ENCODE results near the gene ARID1B. TPM values are rescaled to one million over a fixed set of nuclear protein-coding genes. Genes with fewer than 3 reads are reported as not detected.

Gene ARID1B
- polyA plus RNA-seq, 4 donors, result 7.3 to 43.5 (median 17.0) TPM

DNA sequence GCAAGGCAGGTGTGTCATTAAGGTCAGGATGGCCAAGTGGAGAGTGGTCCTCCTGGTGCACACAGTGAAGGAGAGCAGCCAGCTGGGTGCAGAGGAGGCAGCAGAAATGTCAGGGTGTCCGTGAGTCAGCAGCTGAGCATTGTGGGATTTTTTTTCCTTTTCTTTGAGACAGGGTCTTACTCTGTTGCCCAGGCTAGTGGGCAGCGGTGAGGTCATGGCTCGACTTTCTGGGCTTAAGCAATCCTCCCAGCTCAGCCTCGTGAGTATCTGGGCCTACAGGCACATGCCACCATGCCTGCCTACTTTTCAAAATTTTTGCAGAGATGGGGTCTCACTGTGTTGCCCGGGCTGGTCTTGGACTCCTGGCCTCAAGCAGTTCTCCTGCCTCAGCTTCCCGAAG, 16.0 kb downstream of the ARID1B start:
- Histone ChIP-seq H3K27ac (ENCODE audit: low read depth in 1 of 3, low read length in 2 of 3) (no peak overlapping the region), H3K27me3 (ENCODE audit: control insufficient read depth in 3 of 3, insufficient read depth in 3 of 3, low read length in 3 of 3) (no peaks in the 10 kb centered on the region), H3K4me1 (ENCODE audit: control insufficient read depth in 3 of 3, insufficient read depth in 2 of 3, low read depth in 1 of 3, low read length in 2 of 3) (peaks cover 4 to 15% (median 12%) of the 10 kb centered on the region in 3 donors), H3K4me3 (ENCODE audit: low read depth in 1 of 3, low read length in 3 of 3) (no peak overlapping the region), H3K9me3 (ENCODE audit: control insufficient read depth in 2 of 2, insufficient read depth in 1 of 2, low read depth in 1 of 2, low read length in 1 of 2) (no peaks in the 10 kb centered on the region), H3K36me3 (ENCODE audit: control insufficient read depth in 3 of 3, insufficient read depth in 2 of 3, low read depth in 1 of 3, low read length in 3 of 3) (peaks cover 0 to 16% (median 0%) of the 10 kb centered on the region in 3 donors)
- FAIRE-seq (no peak), DNase-seq (no peak)
- WGBS, 3 donors, result 86 to 91% (median 90%) methylated on average over 6 of the region's 6 CpGs

DNA sequence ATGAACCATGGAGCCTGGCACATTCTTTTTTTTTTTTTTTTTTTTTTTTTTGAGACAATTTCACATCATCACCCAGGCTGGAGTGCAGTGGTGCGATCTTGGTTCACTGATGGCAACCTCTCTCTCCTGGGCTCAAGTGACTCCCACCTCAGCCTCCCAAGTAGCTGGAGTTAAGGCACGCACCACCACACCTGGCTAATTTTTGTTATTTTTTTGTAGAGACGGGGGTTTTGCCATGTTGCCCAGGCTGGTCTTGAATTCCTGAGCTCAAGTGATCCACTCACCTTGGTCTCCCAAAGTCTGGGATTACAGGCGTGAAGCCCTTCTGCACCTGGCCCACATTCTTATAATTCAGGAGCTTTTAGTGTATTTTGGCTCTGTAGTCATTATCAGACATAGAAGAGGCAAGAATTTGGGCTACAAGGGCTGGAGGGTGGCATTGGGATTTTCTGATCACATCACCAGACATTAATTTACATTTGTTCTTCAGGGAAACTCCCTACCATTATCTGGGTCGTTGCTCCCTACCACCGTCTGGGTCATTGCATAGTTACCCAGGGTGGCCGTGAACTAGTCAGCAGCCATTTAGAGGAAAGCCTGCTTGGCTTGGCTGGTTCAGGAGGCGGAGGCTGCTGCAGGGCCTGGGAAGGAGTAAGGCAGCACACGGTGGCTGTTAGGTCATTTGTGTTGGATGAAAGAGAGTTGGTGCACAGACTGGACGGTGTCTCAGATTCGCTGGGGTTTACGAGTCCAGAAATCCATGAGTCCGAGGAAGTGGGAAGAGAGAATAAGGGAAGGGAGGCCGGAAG, 17.6 kb downstream of the ARID1B start:
- FAIRE-seq (no peak), DNase-seq (no peak)
- Histone ChIP-seq H3K36me3 (ENCODE audit: control insufficient read depth in 3 of 3, insufficient read depth in 2 of 3, low read depth in 1 of 3, low read length in 3 of 3) (peaks cover 0 to 18% (median 0%) of the 10 kb centered on the region in 3 donors), H3K9me3 (ENCODE audit: control insufficient read depth in 2 of 2, insufficient read depth in 1 of 2, low read depth in 1 of 2, low read length in 1 of 2) (no peaks in the 10 kb centered on the region), H3K27me3 (ENCODE audit: control insufficient read depth in 3 of 3, insufficient read depth in 3 of 3, low read length in 3 of 3) (no peaks in the 10 kb centered on the region), H3K4me3 (ENCODE audit: low read depth in 1 of 3, low read length in 3 of 3) (no peak overlapping the region), H3K27ac (ENCODE audit: low read depth in 1 of 3, low read length in 2 of 3) (no peak overlapping the region), H3K4me1 (ENCODE audit: control insufficient read depth in 3 of 3, insufficient read depth in 2 of 3, low read depth in 1 of 3, low read length in 2 of 3) (peaks cover 4 to 12% (median 10%) of the 10 kb centered on the region in 3 donors)
- 69 to 74% (median 73%) methylated on average over 14 of the region's 14 CpGs for WGBS, 3 donors

DNA sequence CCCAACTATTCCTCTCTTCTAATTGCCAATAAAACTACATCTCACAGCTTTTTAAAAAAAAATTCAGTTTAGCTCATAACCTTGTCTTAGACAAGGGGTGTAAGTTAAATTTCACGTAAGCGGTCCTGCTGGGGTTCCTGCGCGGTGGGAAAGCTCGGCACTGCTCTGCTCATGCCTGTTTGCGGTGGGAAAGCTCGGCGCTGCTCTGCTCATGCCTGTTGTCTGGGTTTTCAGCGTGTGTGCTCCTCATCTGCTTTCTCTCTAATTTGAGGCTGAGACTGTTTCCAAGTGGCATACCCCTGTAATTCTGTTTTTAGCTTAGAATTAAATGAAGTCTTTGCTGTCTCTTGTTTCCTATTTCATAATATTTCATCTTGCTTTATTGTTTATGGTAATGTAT, 18.6 kb downstream of the ARID1B start:
- no peak for DNase-seq
- no peak overlapping the region for H3K4me3 ChIP-seq (ENCODE audit: low read depth in 1 of 3, low read length in 3 of 3)
- no peaks in the 10 kb centered on the region for H3K27me3 ChIP-seq (ENCODE audit: control insufficient read depth in 3 of 3, insufficient read depth in 3 of 3, low read length in 3 of 3)
- H3K36me3 ChIP-seq (ENCODE audit: control insufficient read depth in 3 of 3, insufficient read depth in 2 of 3, low read depth in 1 of 3, low read length in 3 of 3), result peaks cover 0 to 22% (median 0%) of the 10 kb centered on the region in 3 donors
- FAIRE-seq, result no peak
- H3K9me3 ChIP-seq (ENCODE audit: control insufficient read depth in 2 of 2, insufficient read depth in 1 of 2, low read depth in 1 of 2, low read length in 1 of 2), result no peaks in the 10 kb centered on the region
- WGBS, 3 donors, result 77 to 88% (median 78%) methylated on average over 9 of the region's 9 CpGs
- H3K27ac ChIP-seq (ENCODE audit: low read depth in 1 of 3, low read length in 2 of 3), result no peak overlapping the region
- peaks cover 2 to 12% (median 7%) of the 10 kb centered on the region in 3 donors for H3K4me1 ChIP-seq (ENCODE audit: control insufficient read depth in 3 of 3, insufficient read depth in 2 of 3, low read depth in 1 of 3, low read length in 2 of 3)

DNA sequence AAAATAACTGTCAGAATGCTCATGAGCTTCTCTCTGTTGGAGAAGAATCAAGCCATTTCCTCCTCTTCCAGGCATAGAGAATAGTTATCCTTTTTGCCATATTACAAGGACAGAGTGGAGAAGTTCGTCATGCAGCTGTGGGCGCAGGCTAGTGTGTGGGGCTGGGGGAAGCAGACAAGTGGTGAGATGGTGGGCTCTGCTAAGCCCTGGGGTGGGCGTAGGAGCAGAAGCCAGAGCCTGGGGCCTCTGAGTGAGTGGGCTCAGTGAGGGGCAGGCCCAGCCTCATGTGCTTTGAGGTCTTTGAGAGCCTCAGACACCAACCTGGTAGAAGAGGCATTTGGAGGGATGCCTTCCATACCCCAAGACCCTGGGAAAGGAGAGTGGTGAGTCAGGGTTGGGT, 19.4 kb downstream of the ARID1B start:
- no peak for FAIRE-seq
- H3K36me3 ChIP-seq (ENCODE audit: control insufficient read depth in 3 of 3, insufficient read depth in 2 of 3, low read depth in 1 of 3, low read length in 3 of 3), result peaks cover 0 to 22% (median 0%) of the 10 kb centered on the region in 3 donors
- no peaks in the 10 kb centered on the region for H3K27me3 ChIP-seq (ENCODE audit: control insufficient read depth in 3 of 3, insufficient read depth in 3 of 3, low read length in 3 of 3)
- no peak for DNase-seq
- peaks cover 0 to 4% (median 4%) of the 10 kb centered on the region in 3 donors for H3K4me1 ChIP-seq (ENCODE audit: control insufficient read depth in 3 of 3, insufficient read depth in 2 of 3, low read depth in 1 of 3, low read length in 2 of 3)
- no peak overlapping the region for H3K4me3 ChIP-seq (ENCODE audit: low read depth in 1 of 3, low read length in 3 of 3)
- 90 to 94% (median 90%) methylated on average over 3 of the region's 3 CpGs for WGBS, 3 donors
- H3K27ac ChIP-seq (ENCODE audit: low read depth in 1 of 3, low read length in 2 of 3), result no peak overlapping the region
- H3K9me3 ChIP-seq (ENCODE audit: control insufficient read depth in 2 of 2, insufficient read depth in 1 of 2, low read depth in 1 of 2, low read length in 1 of 2), result no peaks in the 10 kb centered on the region

DNA sequence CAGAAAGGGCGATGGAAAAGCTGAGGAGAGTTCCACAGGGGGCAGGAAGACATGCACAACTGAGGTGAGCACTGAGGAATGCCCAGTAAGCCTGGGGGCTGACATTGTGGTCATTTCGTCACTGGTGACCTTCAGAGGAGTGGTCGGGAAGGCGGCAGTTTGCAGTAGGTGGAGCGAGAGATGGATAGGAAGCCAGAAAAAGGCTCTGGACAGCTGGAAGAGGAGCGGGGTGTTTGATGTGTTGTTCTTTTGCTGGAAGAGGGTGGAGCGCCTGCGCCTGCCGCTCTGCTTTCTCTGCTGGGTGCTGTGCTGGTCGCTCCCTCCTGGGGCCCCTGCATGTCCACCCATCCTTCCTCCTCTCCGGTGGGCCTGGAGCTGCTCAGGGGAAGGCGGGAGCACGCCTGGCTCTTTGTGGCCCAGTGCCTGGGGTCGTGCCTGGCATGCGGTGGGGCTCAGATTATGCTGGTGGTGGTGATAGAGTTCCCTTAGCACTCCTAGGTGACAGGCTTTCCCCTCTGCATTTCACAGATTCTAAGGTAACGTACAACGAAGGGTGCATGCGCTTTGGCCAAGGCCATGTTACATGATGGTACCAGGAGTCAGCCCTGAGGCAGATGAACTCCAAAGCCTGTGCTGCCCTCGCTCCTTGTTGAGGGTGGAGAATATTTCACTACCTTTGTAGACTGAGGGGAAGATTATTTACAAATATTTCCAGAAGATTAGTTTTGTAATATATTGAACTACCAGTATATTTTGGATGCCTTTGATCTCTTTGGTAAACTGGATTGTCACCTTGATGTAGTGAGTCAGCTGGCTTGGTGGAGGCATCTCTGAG, 20.9 kb downstream of the ARID1B start:
- no peak for FAIRE-seq
- peaks cover 0 to 22% (median 0%) of the 10 kb centered on the region in 3 donors for H3K36me3 ChIP-seq (ENCODE audit: control insufficient read depth in 3 of 3, insufficient read depth in 2 of 3, low read depth in 1 of 3, low read length in 3 of 3)
- H3K27ac ChIP-seq (ENCODE audit: low read depth in 1 of 3, low read length in 2 of 3), result no peak overlapping the region
- H3K9me3 ChIP-seq (ENCODE audit: control insufficient read depth in 2 of 2, insufficient read depth in 1 of 2, low read depth in 1 of 2, low read length in 1 of 2), result no peaks in the 10 kb centered on the region
- WGBS, 3 donors, result 95 to 96% (median 95%) methylated on average over 19 of the region's 19 CpGs
- no peak for DNase-seq
- H3K4me1 ChIP-seq (ENCODE audit: control insufficient read depth in 3 of 3, insufficient read depth in 2 of 3, low read depth in 1 of 3, low read length in 2 of 3), result peaks cover 0 to 4% (median 3%) of the 10 kb centered on the region in 3 donors
- H3K4me3 ChIP-seq (ENCODE audit: low read depth in 1 of 3, low read length in 3 of 3), result no peak overlapping the region
- no peaks in the 10 kb centered on the region for H3K27me3 ChIP-seq (ENCODE audit: control insufficient read depth in 3 of 3, insufficient read depth in 3 of 3, low read length in 3 of 3)

DNA sequence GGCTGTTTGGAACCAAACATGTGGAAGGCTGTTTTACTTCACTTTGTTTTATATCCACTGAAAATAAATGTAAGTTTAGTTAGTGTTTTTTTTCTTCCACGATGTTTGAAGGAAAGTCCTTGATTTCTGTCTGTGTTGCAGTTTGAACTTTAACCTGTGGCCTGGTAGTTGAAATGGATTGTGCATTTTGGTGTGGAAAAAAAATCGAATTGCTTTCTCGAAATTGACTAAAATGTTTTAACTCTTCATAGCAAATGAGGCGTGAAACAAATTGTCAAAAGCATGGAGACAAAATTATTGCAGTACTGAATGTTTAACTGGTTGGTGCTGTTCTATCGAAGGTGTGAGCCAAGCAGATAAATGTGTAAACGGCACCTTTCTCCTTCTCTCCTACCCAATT, 24.5 kb downstream of the ARID1B start:
- Histone ChIP-seq H3K27me3 (ENCODE audit: control insufficient read depth in 3 of 3, insufficient read depth in 3 of 3, low read length in 3 of 3) (no peaks in the 10 kb centered on the region), H3K27ac (ENCODE audit: low read depth in 1 of 3, low read length in 2 of 3) (no peak overlapping the region), H3K9me3 (ENCODE audit: control insufficient read depth in 2 of 2, insufficient read depth in 1 of 2, low read depth in 1 of 2, low read length in 1 of 2) (no peaks in the 10 kb centered on the region), H3K4me3 (ENCODE audit: low read depth in 1 of 3, low read length in 3 of 3) (no peak overlapping the region), H3K4me1 (ENCODE audit: control insufficient read depth in 3 of 3, insufficient read depth in 2 of 3, low read depth in 1 of 3, low read length in 2 of 3) (peaks cover 0 to 4% (median 0%) of the 10 kb centered on the region in 3 donors), H3K36me3 (ENCODE audit: control insufficient read depth in 3 of 3, insufficient read depth in 2 of 3, low read depth in 1 of 3, low read length in 3 of 3) (peaks cover 0 to 17% (median 0%) of the 10 kb centered on the region in 3 donors)
- FAIRE-seq, result no peak
- 46 to 66% (median 59%) methylated on average over 6 of the region's 6 CpGs for WGBS, 3 donors
- DNase-seq, result no peak

DNA sequence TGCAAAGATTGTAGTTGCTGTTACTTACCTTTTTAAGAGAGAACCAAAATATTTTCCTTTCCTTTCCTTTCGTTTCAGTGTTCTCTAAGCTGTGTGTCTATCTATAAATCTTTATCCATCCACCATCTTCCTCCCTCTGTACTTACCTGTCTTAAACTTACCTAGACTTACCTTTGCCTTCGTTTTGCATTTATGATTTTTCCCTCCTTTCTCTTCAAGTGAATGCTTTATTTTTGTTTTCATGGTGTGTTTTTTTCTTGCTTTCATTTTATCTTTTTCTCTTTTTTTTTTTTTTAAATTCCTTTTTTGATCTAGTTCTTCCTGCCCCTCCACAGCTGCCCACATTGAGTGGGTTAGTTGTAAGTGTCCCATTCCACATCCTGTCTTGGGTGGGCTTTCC, 26.2 kb downstream of the ARID1B start:
- no peak for FAIRE-seq
- DNase-seq, result no peak
- WGBS, 3 donors, result 75 to 83% (median 80%) methylated on average over 2 of the region's 2 CpGs
- no peak overlapping the region for H3K27ac ChIP-seq (ENCODE audit: low read depth in 1 of 3, low read length in 2 of 3)
- peaks cover 0 to 10% (median 3%) of the 10 kb centered on the region in 3 donors for H3K4me1 ChIP-seq (ENCODE audit: control insufficient read depth in 3 of 3, insufficient read depth in 2 of 3, low read depth in 1 of 3, low read length in 2 of 3)
- peaks cover 0 to 7% (median 3%) of the 10 kb centered on the region in 3 donors for H3K36me3 ChIP-seq (ENCODE audit: control insufficient read depth in 3 of 3, insufficient read depth in 2 of 3, low read depth in 1 of 3, low read length in 3 of 3)
- H3K27me3 ChIP-seq (ENCODE audit: control insufficient read depth in 3 of 3, insufficient read depth in 3 of 3, low read length in 3 of 3), result no peaks in the 10 kb centered on the region
- no peaks in the 10 kb centered on the region for H3K9me3 ChIP-seq (ENCODE audit: control insufficient read depth in 2 of 2, insufficient read depth in 1 of 2, low read depth in 1 of 2, low read length in 1 of 2)
- H3K4me3 ChIP-seq (ENCODE audit: low read depth in 1 of 3, low read length in 3 of 3), result no peak overlapping the region

DNA sequence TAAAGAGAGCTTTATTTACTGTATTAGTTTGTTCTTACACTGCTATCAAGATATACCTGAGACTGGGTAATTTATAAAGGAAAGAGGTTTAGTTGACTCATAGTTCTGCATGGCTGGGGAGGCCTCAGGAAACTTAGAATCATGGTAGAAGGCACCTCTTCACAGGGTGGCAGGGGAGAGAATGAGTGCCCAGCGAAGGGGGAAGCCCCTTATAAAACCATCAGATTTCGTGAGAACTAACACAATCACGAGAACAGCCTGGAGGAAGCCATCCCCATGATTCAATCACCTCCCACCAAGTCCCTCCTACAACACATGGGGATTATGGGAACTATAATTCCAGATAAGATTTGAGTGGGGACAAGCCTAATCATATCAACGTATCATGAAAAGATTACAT, 27.2 kb downstream of the ARID1B start:
- Histone ChIP-seq H3K4me1 (ENCODE audit: control insufficient read depth in 3 of 3, insufficient read depth in 2 of 3, low read depth in 1 of 3, low read length in 2 of 3) (peaks cover 0 to 10% (median 3%) of the 10 kb centered on the region in 3 donors), H3K9me3 (ENCODE audit: control insufficient read depth in 2 of 2, insufficient read depth in 1 of 2, low read depth in 1 of 2, low read length in 1 of 2) (no peaks in the 10 kb centered on the region), H3K4me3 (ENCODE audit: low read depth in 1 of 3, low read length in 3 of 3) (no peak overlapping the region), H3K27me3 (ENCODE audit: control insufficient read depth in 3 of 3, insufficient read depth in 3 of 3, low read length in 3 of 3) (no peaks in the 10 kb centered on the region), H3K36me3 (ENCODE audit: control insufficient read depth in 3 of 3, insufficient read depth in 2 of 3, low read depth in 1 of 3, low read length in 3 of 3) (peaks cover 0 to 7% (median 3%) of the 10 kb centered on the region in 3 donors), H3K27ac (ENCODE audit: low read depth in 1 of 3, low read length in 2 of 3) (no peak overlapping the region)
- WGBS, 3 donors, result 85 to 88% (median 86%) methylated on average over 4 of the region's 4 CpGs
- DNase-seq (no peak), FAIRE-seq (no peak)

All from small intestine (tissue), 7 donors.